ENCODE results near the gene H1-8. TPM values are rescaled to one million over a fixed set of nuclear protein-coding genes. Genes with fewer than 3 reads are reported as not detected.
A peak's percentile ranks its signal among the peaks of the same experiment; 100 is the strongest.
"Not testable (repeated sequence)": the region's sequence is repeated elsewhere in the genome, so short reads cannot be mapped to it uniquely, and the experiment has no call there.

The H1-8 gene
- total RNA-seq, 2 experiments from 2014 or later = not detected

- H3K4me1 Mint-ChIP-seq; H3K27me3 Mint-ChIP-seq; H3K36me3 Mint-ChIP-seq (ENCODE audit: low read depth); H3K4me3 Mint-ChIP-seq; DNase-seq; H3K27ac Mint-ChIP-seq; POLR2A ChIA-PET; H3K9me3 Mint-ChIP-seq: not testable (repeated sequence)
- CTCF ChIA-PET = interaction anchor here (0.9 kb wide), 1 partner anchor 47 kb away, joined by 3 read pairs; no protein-coding TSS in a partner anchor
Measured at GRCh38 chr3:129545951-129546350, 3.0 kb downstream of the H1-8 start.

DNA sequence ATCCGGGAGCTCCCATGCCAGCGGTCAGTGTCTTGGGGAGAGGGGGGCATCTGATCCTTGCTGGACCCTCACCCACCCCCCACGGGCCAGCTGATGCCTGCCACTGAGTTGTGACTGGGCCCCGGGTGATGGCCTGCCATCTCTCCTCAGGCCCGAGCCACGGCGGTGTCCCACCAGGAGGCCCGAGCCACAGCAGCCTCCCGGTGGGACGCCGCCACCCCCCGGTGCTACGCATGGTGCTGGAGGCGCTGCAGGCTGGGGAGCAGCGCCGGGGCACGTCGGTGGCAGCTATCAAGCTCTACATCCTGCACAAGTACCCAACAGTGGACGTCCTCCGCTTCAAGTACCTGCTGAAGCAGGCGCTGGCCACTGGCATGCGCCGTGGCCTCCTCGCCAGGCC lies 4.3 kb downstream of the H1-8 start:
- no peaks in the 10 kb centered on the region for H3K36me3 Mint-ChIP-seq (ENCODE audit: low read depth)
- no peak overlapping the region for H3K4me3 Mint-ChIP-seq
- peaks cover 6% of the 10 kb centered on the region for H3K27me3 Mint-ChIP-seq
- H3K4me1 Mint-ChIP-seq = no peaks in the 10 kb centered on the region
- ChIA-PET CTCF (interaction anchor here (0.9 kb wide), 1 partner anchor 20 kb away, joined by 3 read pairs; no protein-coding TSS in a partner anchor), POLR2A (no interaction called here)
- no peaks in the 10 kb centered on the region for H3K9me3 Mint-ChIP-seq
- H3K27ac Mint-ChIP-seq = no peak overlapping the region
- DNase-seq = no peak

DNA sequence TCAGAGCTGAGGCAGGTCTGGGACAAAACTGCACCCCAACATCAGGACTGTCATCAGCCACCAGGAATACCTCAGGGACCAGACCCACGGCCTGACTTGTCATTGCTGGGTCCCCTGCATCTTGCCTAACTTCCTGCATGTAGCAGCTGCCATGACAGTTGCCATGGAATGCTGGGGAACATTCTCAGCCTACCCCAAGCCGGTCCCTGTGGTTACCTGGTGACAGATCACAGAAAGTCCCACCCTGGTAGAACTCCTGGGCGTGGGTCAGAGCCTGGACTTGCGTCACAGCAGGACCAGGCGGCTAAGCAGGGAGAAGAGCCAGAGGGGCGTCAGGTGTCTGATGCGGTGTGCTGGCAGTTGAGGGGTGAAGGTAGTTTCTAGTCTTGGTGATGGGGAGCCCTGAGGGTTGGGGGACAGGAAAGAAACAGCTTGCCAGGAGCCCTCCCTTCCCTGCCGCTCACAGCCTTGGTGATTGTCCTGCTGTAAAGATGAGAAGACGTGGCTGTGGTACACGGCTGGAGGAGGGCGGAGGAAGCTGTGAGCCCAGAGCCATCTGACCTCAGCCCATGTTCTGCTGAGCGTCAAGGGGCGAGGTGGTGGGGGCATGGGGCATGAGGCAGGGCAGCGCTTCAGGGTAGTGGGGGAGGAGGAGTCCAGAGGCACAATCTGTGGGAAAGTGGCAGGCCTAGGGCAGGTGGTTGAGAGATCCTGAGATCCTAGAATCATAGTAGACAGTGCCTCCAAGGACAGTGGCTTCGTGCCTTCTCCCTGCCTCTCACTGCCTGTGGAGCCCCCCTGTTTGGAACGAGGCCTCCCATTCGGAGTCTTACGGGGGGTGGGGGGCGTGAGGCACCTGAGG lies 5.4 kb downstream of the H1-8 start:
- CTCF ChIA-PET = interaction anchor here (1.7 kb wide), 1 partner anchor 11 kb away, joined by 3 read pairs; no protein-coding TSS in a partner anchor
- H3K4me3 Mint-ChIP-seq = no peak overlapping the region
- H3K4me1 Mint-ChIP-seq = no peaks in the 10 kb centered on the region

DNA sequence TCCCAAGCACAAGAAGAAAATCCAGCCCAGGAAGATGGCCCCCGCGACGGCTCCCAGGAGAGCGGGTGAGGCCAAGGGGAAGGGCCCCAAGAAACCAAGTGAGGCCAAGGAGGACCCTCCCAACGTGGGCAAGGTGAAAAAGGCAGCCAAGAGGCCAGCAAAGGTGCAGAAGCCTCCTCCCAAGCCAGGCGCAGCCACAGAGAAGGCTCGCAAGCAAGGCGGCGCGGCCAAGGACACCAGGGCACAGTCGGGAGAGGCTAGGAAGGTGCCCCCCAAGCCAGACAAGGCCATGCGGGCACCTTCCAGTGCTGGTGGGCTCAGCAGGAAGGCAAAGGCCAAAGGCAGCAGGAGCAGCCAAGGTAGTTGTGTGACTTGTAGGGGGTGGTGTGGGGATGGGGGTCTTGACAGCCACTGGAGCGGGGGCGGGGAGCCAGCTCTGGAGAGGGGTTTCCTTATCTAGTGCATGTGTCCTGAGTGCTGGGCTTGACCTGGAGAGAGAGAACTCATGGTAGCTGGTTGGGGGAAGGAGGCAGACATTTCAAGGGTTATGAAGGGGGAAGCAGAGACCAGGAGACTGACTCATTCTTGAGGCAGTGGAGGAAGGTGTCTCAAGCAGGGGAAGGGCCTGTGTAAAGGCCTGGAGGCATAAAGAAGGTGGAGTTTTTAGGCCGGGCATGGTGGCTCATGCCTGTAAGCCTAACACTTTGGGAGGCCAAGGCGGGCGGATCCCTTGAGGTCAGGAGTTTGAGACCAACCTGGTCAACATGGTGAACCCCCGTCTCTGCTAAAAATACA lies 6.2 kb downstream of the H1-8 start:
- no peak for DNase-seq
- Mint-ChIP-seq H3K9me3 (no peaks in the 10 kb centered on the region), H3K4me3 (no peak overlapping the region), H3K4me1 (peaks cover 7% of the 10 kb centered on the region), H3K27ac (no peak overlapping the region), H3K36me3 (ENCODE audit: low read depth) (no peaks in the 10 kb centered on the region), H3K27me3 (peaks cover 14% of the 10 kb centered on the region)
- ChIA-PET CTCF (interaction anchor here (1.7 kb wide), 1 partner anchor 10 kb away, joined by 3 read pairs; no protein-coding TSS in a partner anchor), POLR2A (no interaction called here)

More for the DNA sequence above, 5.4 kb downstream of the H1-8 start:
- Mint-ChIP-seq H3K27ac (no peak overlapping the region), H3K36me3 (ENCODE audit: low read depth) (no peaks in the 10 kb centered on the region), H3K9me3 (no peaks in the 10 kb centered on the region), H3K27me3 (peaks cover 12% of the 10 kb centered on the region)
- POLR2A ChIA-PET = no interaction called here
- no peak for DNase-seq

- ChIA-PET CTCF (interaction anchor here (1.4 to 1.7 kb wide), 2 partner anchors 9 to 10 kb away, joined by 3 to 4 read pairs; no protein-coding TSS in a partner anchor), POLR2A (no interaction called here)
- Mint-ChIP-seq H3K4me3 (no peak overlapping the region), H3K4me1 (peaks cover 7% of the 10 kb centered on the region), H3K9me3 (no peaks in the 10 kb centered on the region), H3K27ac (no peak overlapping the region), H3K27me3 (peaks cover 16% of the 10 kb centered on the region), H3K36me3 (ENCODE audit: low read depth) (no peaks in the 10 kb centered on the region)
- no peak for DNase-seq
Measured at GRCh38 chr3:129549805-129550204, 6.8 kb downstream of the H1-8 start.

GRCh38 chr3:129552287-129553050 lies 9.5 kb downstream of the H1-8 start:
- no peaks in the 10 kb centered on the region for H3K36me3 Mint-ChIP-seq (ENCODE audit: low read depth)
- no peaks in the 10 kb centered on the region for H3K9me3 Mint-ChIP-seq
- no peak for DNase-seq
- H3K27ac Mint-ChIP-seq = no peak overlapping the region
- CTCF ChIA-PET = interaction anchor here (0.5 kb wide), 1 partner anchor 587 kb away, joined by 4 read pairs; no protein-coding TSS in a partner anchor
- POLR2A ChIA-PET = no interaction called here
- H3K4me3 Mint-ChIP-seq = no peak overlapping the region
- peaks cover 7% of the 10 kb centered on the region for H3K4me1 Mint-ChIP-seq
- H3K27me3 Mint-ChIP-seq = peaks cover 16% of the 10 kb centered on the region

- CTCF ChIA-PET = interaction anchor here (0.5 kb wide), 1 partner anchor 445 kb away, joined by 3 read pairs; no protein-coding TSS in a partner anchor
- peaks cover 16% of the 10 kb centered on the region for H3K27me3 Mint-ChIP-seq
Measured at GRCh38 chr3:129553171-129553570, 10.2 kb downstream of the H1-8 start.

GRCh38 chr3:129553719-129554118 lies 10.7 kb downstream of the H1-8 start:
- Mint-ChIP-seq H3K27me3 (peaks cover 16% of the 10 kb centered on the region), H3K9me3 (no peaks in the 10 kb centered on the region), H3K27ac (no peak overlapping the region), H3K4me3 (no peak overlapping the region), H3K36me3 (ENCODE audit: low read depth) (no peaks in the 10 kb centered on the region), H3K4me1 (peaks cover 9% of the 10 kb centered on the region)
- DNase-seq = peak; percentile 15
- POLR2A ChIA-PET = no interaction called here
- CTCF ChIA-PET = interaction anchor here (0.5 to 1.6 kb wide), 2 partner anchors 32 to 445 kb away, joined by 3 to 5 read pairs; no protein-coding TSS in a partner anchor

More at GRCh38 chr3:129553171-129553570, 10.2 kb downstream of the H1-8 start:
- Mint-ChIP-seq H3K36me3 (ENCODE audit: low read depth) (no peaks in the 10 kb centered on the region), H3K27ac (no peak overlapping the region), H3K9me3 (no peaks in the 10 kb centered on the region), H3K4me1 (peaks cover 9% of the 10 kb centered on the region), H3K4me3 (no peak overlapping the region)
- no peak for DNase-seq
- POLR2A ChIA-PET = no interaction called here

DNA sequence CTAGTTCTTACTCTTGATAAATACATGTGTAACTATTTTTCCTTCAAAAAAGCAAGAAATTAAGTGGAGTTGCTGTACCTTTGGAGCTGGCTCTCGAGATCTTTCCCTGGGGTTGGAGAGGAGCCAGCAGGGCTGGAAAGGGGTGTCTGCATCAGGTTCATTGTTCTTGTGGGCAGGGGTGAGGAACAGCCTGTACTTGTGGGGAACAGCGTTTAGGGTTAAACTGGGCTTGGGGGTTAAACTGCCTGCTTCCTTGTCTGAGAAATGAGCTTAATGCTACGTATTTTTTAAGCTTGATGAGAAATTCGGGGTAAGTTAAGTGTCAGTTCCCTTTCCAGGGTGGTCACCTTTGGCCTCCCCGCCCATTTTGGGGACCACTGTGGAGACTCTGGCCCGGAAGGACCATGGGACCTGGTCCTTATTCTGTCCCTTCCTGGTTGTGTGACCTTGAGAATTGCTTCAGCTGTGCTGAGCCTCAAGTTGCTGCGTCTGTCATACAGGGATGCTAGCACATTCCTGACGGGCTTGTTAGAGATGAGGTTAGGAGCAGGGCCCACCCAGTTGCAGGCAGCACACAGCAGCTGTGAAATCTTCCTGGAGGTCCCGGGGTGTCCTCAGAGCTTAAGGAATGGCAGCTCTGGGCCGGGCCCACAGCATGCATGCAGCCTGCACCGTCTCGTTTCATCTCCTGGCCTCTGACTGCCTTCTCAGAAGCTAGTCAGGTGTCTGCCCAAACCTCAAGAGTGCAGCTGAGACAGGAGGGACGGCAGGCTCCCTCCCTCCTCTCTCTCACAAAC lies 11.6 kb downstream of the H1-8 start:
- Mint-ChIP-seq H3K9me3 (no peaks in the 10 kb centered on the region), H3K4me1 (peaks cover 9% of the 10 kb centered on the region), H3K27me3 (peaks cover 16% of the 10 kb centered on the region), H3K4me3 (no peak overlapping the region), H3K27ac (no peak overlapping the region), H3K36me3 (ENCODE audit: low read depth) (no peaks in the 10 kb centered on the region)
- ChIA-PET POLR2A (no interaction called here), CTCF (interaction anchor here (1.6 kb wide), 1 partner anchor 32 kb away, joined by 5 read pairs; no protein-coding TSS in a partner anchor)
- DNase-seq = no peak

- CTCF ChIA-PET = interaction anchor here (0.6 to 1.6 kb wide), 2 partner anchors 31 to 109 kb away, joined by 3 to 5 read pairs; no protein-coding TSS in a partner anchor
Measured at GRCh38 chr3:129555153-129555550, 12.2 kb downstream of the H1-8 start.

GRCh38 chr3:129555616-129556357 lies 12.8 kb downstream of the H1-8 start:
- ChIA-PET POLR2A (no interaction called here), CTCF (interaction anchor here (0.6 kb wide), 1 partner anchor 108 kb away, joined by 3 read pairs; no protein-coding TSS in a partner anchor)
- Mint-ChIP-seq H3K27me3 (peaks cover 16% of the 10 kb centered on the region), H3K27ac (no peak overlapping the region), H3K4me3 (no peak overlapping the region), H3K4me1 (peaks cover 9% of the 10 kb centered on the region), H3K9me3 (no peaks in the 10 kb centered on the region), H3K36me3 (ENCODE audit: low read depth) (no peaks in the 10 kb centered on the region)
- DNase-seq = no peak

More at GRCh38 chr3:129555153-129555550, 12.2 kb downstream of the H1-8 start:
- POLR2A ChIA-PET = no interaction called here
- Mint-ChIP-seq H3K9me3 (no peaks in the 10 kb centered on the region), H3K4me3 (no peak overlapping the region), H3K36me3 (ENCODE audit: low read depth) (no peaks in the 10 kb centered on the region), H3K4me1 (peaks cover 9% of the 10 kb centered on the region), H3K27me3 (peaks cover 16% of the 10 kb centered on the region), H3K27ac (no peak overlapping the region)
- DNase-seq = no peak
